Neutrophil (primary cell): Measurements from ENCODE around the gene CELF4.

ENCODE experiments used
- H3K27ac ChIP-seq: fragments of 200-600 bp; sonication (generic); 2 replicates; pipeline ENCODE4 v1.5.1; 2016; ENCODE audit warnings: mild to moderate bottlenecking, moderate library complexity
- H3K27me3 ChIP-seq: fragments of 200-600 bp; sonication (generic); 2 replicates; pipeline ENCODE4 v1.6.0; 2016; ENCODE audit warnings: mild to moderate bottlenecking
- H3K36me3 ChIP-seq: fragments of 200-600 bp; sonication (generic); 2 replicates; pipeline ENCODE4 v1.5.1; 2017
- H3K4me1 ChIP-seq, 2 experiments: fragments of 200-600 bp in 1 of 2; sonication (generic) in 1 of 2; 1 replicate in 1 of 2; 2 replicates in 1 of 2; pipeline versions ENCODE4 v1.5.1 to v1.6.1; 2013 to 2016; ENCODE audit warnings: low read depth in 1 of 2, low read length in 1 of 2, mild to moderate bottlenecking in 1 of 2, moderate library complexity in 1 of 2; ENCODE audit not compliant: control insufficient read depth in 1 of 2, insufficient read depth in 1 of 2
- H3K4me3 ChIP-seq, 2 experiments: fragments of 200-600 bp in 1 of 2; sonication (generic) in 1 of 2; 1 replicate in 1 of 2; 2 replicates in 1 of 2; pipeline ENCODE4 v1.5.1; 2013 to 2016; ENCODE audit warnings: low read depth in 1 of 2, low read length in 1 of 2, mild to moderate bottlenecking in 1 of 2, moderate library complexity in 1 of 2
- H3K9me3 ChIP-seq: fragments of 200-600 bp; sonication (generic); 2 replicates; pipeline ENCODE4 v1.5.1; 2016
- CTCF ChIP-seq: fragments of 200-600 bp; sonication (generic); IDR thresholded peaks from 2 replicates; pipeline ENCODE4 v1.5.1; 2016; ENCODE audit warnings: antibody characterized with exemption

Gene CELF4

GRCh38 chr18:37247497-37248161, 318.0 kb downstream of the CELF4 start:
- H3K4me3 ChIP-seq, result no peak overlapping the region
- H3K9me3 ChIP-seq, result no peaks in the 10 kb centered on the region
- H3K27me3 ChIP-seq, result peaks cover 67% of the 10 kb centered on the region
- H3K4me1 ChIP-seq, result no peaks in the 10 kb centered on the region
- H3K36me3 ChIP-seq, result no peaks in the 10 kb centered on the region
- no peak overlapping the region for H3K27ac ChIP-seq
- no peak for TF ChIP-seq CTCF

- no peak overlapping the region for H3K27ac ChIP-seq
- no peaks in the 10 kb centered on the region for H3K9me3 ChIP-seq
- TF ChIP-seq CTCF, result no peak
- no peaks in the 10 kb centered on the region for H3K4me1 ChIP-seq
- peaks cover 67% of the 10 kb centered on the region for H3K27me3 ChIP-seq
- H3K36me3 ChIP-seq, result no peaks in the 10 kb centered on the region
- H3K4me3 ChIP-seq, result no peak overlapping the region
Measured at GRCh38 chr18:37246779-37247340, 318.7 kb downstream of the CELF4 start.

- no peak overlapping the region for H3K4me3 ChIP-seq
- TF ChIP-seq CTCF, result no peak
- H3K9me3 ChIP-seq, result no peaks in the 10 kb centered on the region
- no peaks in the 10 kb centered on the region for H3K36me3 ChIP-seq
- peaks cover 58% of the 10 kb centered on the region for H3K27me3 ChIP-seq
- no peaks in the 10 kb centered on the region for H3K4me1 ChIP-seq
- H3K27ac ChIP-seq, result no peak overlapping the region
Measured at GRCh38 chr18:37244618-37245017, 321.0 kb downstream of the CELF4 start.

GRCh38 chr18:37243741-37244140, 321.9 kb downstream of the CELF4 start:
- Histone ChIP-seq H3K27ac (no peak overlapping the region), H3K27me3 (peaks cover 58% of the 10 kb centered on the region), H3K9me3 (no peaks in the 10 kb centered on the region), H3K4me3 (no peak overlapping the region), H3K4me1 (no peaks in the 10 kb centered on the region), H3K36me3 (no peaks in the 10 kb centered on the region)
- no peak for TF ChIP-seq CTCF

GRCh38 chr18:37242826-37243560, 322.6 kb downstream of the CELF4 start:
- no peaks in the 10 kb centered on the region for H3K36me3 ChIP-seq
- TF ChIP-seq CTCF, result no peak
- no peaks in the 10 kb centered on the region for H3K9me3 ChIP-seq
- H3K4me3 ChIP-seq, result no peak overlapping the region
- H3K4me1 ChIP-seq, result no peaks in the 10 kb centered on the region
- H3K27ac ChIP-seq, result no peak overlapping the region
- peaks cover 58% of the 10 kb centered on the region for H3K27me3 ChIP-seq
